MM.1S (cell line): Measurements from ENCODE around the gene SYT17.

ENCODE experiments used
- CTCF ChIP-seq: fragments of 300-600 bp; sonication (generic); IDR thresholded peaks from 2 replicates; pipeline ENCODE4 v1.5.1; 2016; ENCODE audit warnings: antibody characterized with exemption, low read length, mixed read lengths
- EZH2 ChIP-seq: fragments of 300-600 bp; sonication (generic); optimal IDR thresholded peaks from 2 replicates; pipeline ENCODE3; 2017; ENCODE audit warnings: low read depth, mild to moderate bottlenecking, antibody characterized with exemption, low read length, mixed read lengths

- TF ChIP-seq CTCF (no peak), EZH2 (no peak)
These were observed 6.4 kb downstream of the SYT17 start for GRCh38 chr16:19174478-19174877.
